Tibial nerve (tissue), 4 donors: ENCODE measurements around the gene SALL3. TPM values are rescaled to one million over a fixed set of nuclear protein-coding genes. Genes with fewer than 3 reads are reported as not detected.

Source experiments
- DNase-seq, 2 donors: peaks; one replicate each; pipeline ENCODE4 v3.0.0-alpha.2; 2019; ENCODE audit warnings: low spot score in 2 of 2
- H3K27ac ChIP-seq, 4 donors: fragments of 200-600 bp; sonication (generic) in 3 of 4; one replicate each; pipeline ENCODE4 v1.5.1; 2017 to 2019; ENCODE audit warnings: mild to moderate bottlenecking in 1 of 4
- H3K27me3 ChIP-seq, 2 donors: fragments of 200-600 bp; sonication (generic) in 1 of 2; one replicate each; pipeline versions ENCODE4 v1.5.1 to v1.6.0; 2017 to 2019
- H3K36me3 ChIP-seq, 3 donors: fragments of 200-600 bp; sonication (generic); one replicate each; pipeline ENCODE4 v1.5.1; 2018 to 2019
- H3K4me1 ChIP-seq, 4 donors: fragments of 200-600 bp; sonication (generic) in 3 of 4; one replicate each; pipeline ENCODE4 v1.5.1; 2017 to 2019
- H3K4me3 ChIP-seq, 4 donors: fragments of 200-600 bp; sonication (generic) in 3 of 4; one replicate each; pipeline ENCODE4 v1.5.1; 2017 to 2019; ENCODE audit warnings: mild to moderate bottlenecking in 1 of 4, moderate library complexity in 1 of 4
- H3K9me3 ChIP-seq, 4 donors: fragments of 200-600 bp; sonication (generic) in 3 of 4; one replicate each; pipeline ENCODE4 v1.5.1; 2017 to 2019
- CTCF ChIP-seq, 5 experiments: fragments of 200-600 bp in 3 of 5; fragments of 450-650 bp in 2 of 5; sonication (generic) in 3 of 5; IDR thresholded peaks; one replicate each; pipeline ENCODE4 v1.5.1; 2016 to 2019; ENCODE audit warnings: antibody characterized with exemption in 5 of 5, mild to moderate bottlenecking in 3 of 5, moderate library complexity in 2 of 5
- EP300 ChIP-seq, 2 donors: sonication (generic); formaldehyde crosslinking; IDR thresholded peaks; one replicate each; pipeline ENCODE4 v1.6.1; 2017; ENCODE audit warnings: antibody characterized with exemption in 2 of 2, mild to moderate bottlenecking in 1 of 2
- POLR2A ChIP-seq, 2 donors: fragments of 450-650 bp; IDR thresholded peaks; one replicate each; pipeline ENCODE4 v1.6.1; 2017; ENCODE audit warnings: antibody characterized with exemption in 2 of 2, mild to moderate bottlenecking in 2 of 2, moderate library complexity in 2 of 2
- WGBS, 2 donors: methylation state at CpG; one replicate each; pipeline ENCODE4 v1.1.5; 2018; 5-methylcytosine and 5-hydroxymethylcytosine counted together
- total RNA-seq, 4 donors: library from RNA; depleted of rRNA; stranded (reverse); fragments of >200 nt; gene quantifications; one replicate each; pipeline ENCODE4 v1.1.0, GENCODE V29; 2016

The SALL3 gene
- total RNA-seq, 4 donors from 2014 or later, result not detected

GRCh38 chr18:78992041-78993011 lies 12.7 kb downstream of the SALL3 start:
- no peak overlapping the region for H3K4me3 ChIP-seq
- peaks cover 0 to 30% of the 10 kb centered on the region in 2 donors for H3K27me3 ChIP-seq
- DNase-seq, result no peak
- WGBS, 2 donors, result 96% methylated on average over 114 to 115 of the region's 129 CpGs
- H3K36me3 ChIP-seq, result no peaks in the 10 kb centered on the region
- H3K9me3 ChIP-seq, result no peaks in the 10 kb centered on the region
- no peak overlapping the region for H3K27ac ChIP-seq
- TF ChIP-seq POLR2A (IDR thresholded peaks at IDR 0.05) (no peak), EP300 (IDR thresholded peaks at IDR 0.05) (no peak), CTCF (IDR thresholded peaks at IDR 0.05) (no peak)
- H3K4me1 ChIP-seq, result no peaks in the 10 kb centered on the region

- H3K36me3 ChIP-seq, result no peaks in the 10 kb centered on the region
- 98% methylated on average over 72 to 90 of the region's 90 CpGs for WGBS, 2 donors
- DNase-seq, result no peak
- H3K4me1 ChIP-seq, result no peaks in the 10 kb centered on the region
- H3K27me3 ChIP-seq, result peaks cover 0 to 20% of the 10 kb centered on the region in 2 donors
- TF ChIP-seq POLR2A (IDR thresholded peaks at IDR 0.05) (no peak), CTCF (IDR thresholded peaks at IDR 0.05) (no peak), EP300 (IDR thresholded peaks at IDR 0.05) (no peak)
- no peak overlapping the region for H3K4me3 ChIP-seq
- no peaks in the 10 kb centered on the region for H3K9me3 ChIP-seq
- no peak overlapping the region for H3K27ac ChIP-seq
These were observed 13.7 kb downstream of the SALL3 start for GRCh38 chr18:78993014-78993926.

- no peak overlapping the region for H3K27ac ChIP-seq
- H3K4me3 ChIP-seq, result no peak overlapping the region
- H3K36me3 ChIP-seq, result no peaks in the 10 kb centered on the region
- no peaks in the 10 kb centered on the region for H3K9me3 ChIP-seq
- no peak for DNase-seq
- no peak for TF ChIP-seq POLR2A (IDR thresholded peaks at IDR 0.05)
- TF ChIP-seq CTCF (IDR thresholded peaks at IDR 0.05), result no peak
- no peak for TF ChIP-seq EP300 (IDR thresholded peaks at IDR 0.05)
- peaks cover 0 to 13% of the 10 kb centered on the region in 2 donors for H3K27me3 ChIP-seq
- 97 to 98% methylated on average over 23 to 37 of the region's 37 CpGs for WGBS, 2 donors
- H3K4me1 ChIP-seq, result no peaks in the 10 kb centered on the region
These were observed 14.4 kb downstream of the SALL3 start for GRCh38 chr18:78994000-78994399.

GRCh38 chr18:78994531-78994930 lies 14.9 kb downstream of the SALL3 start:
- no peak for DNase-seq
- H3K4me1 ChIP-seq, result no peaks in the 10 kb centered on the region
- H3K27me3 ChIP-seq, result peaks cover 0 to 10% of the 10 kb centered on the region in 2 donors
- no peaks in the 10 kb centered on the region for H3K36me3 ChIP-seq
- no peak overlapping the region for H3K27ac ChIP-seq
- no peaks in the 10 kb centered on the region for H3K9me3 ChIP-seq
- no peak overlapping the region for H3K4me3 ChIP-seq
- WGBS, 2 donors, result 96 to 97% methylated on average over 34 to 38 of the region's 38 CpGs
- TF ChIP-seq EP300 (IDR thresholded peaks at IDR 0.05), result no peak
- no peak for TF ChIP-seq POLR2A (IDR thresholded peaks at IDR 0.05)
- no peak for TF ChIP-seq CTCF (IDR thresholded peaks at IDR 0.05)
